Measurements from ENCODE around the gene PPCDC.

The PPCDC gene

DNA sequence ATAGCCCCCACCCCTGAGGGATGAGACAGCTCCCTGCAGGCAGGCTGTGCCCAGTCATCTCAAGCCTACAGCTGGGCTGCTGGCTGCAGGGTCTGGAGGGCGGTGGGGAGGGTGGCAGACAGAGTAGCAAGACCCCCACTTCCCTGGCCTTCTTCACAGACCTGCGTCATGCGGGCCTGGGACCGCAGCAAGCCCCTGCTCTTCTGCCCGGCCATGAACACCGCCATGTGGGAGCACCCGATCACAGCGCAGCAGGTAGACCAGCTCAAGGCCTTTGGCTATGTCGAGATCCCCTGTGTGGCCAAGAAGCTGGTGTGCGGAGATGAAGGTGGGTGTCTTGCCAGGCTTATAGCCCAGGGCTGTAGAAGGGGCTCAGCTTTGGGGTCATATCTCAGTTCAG lies 25.0 kb downstream of the PPCDC start:
- no peak for DNase-seq

DNA sequence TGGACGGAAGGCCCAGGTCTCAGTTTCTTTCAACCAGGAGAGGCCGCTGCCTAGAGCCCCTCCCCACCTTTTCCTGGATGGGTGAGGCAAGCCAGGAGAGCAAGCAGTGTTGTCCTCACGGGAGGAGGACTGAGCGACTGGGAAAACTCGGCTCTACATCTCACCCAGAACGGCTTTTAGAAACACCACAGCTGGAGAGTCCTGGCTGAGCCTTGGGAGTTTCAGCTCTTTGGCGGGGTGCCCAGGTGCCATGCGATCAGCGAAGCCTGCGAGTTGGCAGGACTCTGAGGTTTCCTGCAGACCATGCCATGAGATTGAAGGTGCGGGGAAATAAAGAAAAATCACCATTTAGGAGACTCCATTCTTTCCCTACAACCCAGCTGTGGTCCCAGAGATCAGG lies 26.0 kb downstream of the PPCDC start:
- no peak for DNase-seq

DNA sequence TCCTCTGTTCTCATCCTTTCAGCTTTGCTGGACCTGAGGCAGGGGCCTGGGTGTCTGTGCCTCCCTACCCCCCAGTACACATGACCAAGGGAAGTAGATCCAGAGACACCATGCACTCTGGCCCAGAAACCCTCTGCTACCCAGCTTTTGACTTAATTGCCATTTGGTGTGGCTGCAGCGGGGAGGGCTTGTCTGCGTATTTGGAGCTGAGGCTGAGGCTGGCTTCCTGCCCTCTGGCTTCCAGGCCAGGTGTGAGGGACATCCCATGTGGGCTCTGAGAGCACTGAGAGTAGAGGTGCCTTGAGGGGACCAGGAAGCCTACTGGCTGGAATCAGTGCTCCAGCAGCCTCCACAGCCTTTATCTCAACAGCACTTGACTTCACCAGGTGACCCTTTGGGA lies 26.9 kb downstream of the PPCDC start:
- DNase-seq: no peak

DNA sequence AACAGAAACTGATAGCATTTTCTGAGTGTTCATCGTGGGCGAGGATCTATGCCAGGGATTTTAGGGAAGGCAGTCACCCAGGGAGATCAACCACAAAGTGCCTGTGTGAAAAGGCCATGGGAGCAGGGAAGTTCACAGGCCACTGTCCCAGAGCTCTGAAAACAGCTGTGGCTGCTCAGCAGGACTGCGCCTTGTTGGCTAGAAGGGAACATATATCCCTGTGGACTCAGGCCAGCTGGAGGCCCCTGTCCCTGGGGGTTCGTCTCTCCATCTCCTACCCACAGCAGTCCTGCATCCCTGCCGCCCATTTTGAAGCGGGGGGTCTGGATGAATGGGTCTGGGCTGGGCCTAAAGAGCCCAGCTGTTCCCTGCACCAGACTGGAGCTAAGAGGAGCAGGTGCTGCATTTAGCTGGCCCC lies 27.8 kb downstream of the PPCDC start:
- DNase-seq: no peak

DNA sequence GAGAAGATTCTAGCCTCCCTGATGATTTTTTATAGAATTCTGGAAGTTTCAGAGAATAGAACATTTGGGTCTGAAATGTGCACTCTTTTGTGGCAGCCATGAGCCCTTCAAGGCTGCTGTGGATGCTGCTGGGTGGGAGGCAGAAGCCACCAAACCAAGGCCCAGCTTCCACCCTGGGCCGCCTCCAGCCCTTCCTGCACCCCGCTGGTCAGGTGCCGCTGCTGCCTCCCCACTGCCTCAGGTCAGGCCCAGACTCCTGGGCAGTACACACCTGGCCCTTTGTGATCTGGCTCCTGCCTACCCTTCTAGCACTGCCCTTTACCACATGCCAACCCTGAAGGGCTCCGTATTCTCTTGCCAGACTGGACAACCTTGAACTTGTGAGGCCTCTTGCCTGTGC lies 28.3 kb downstream of the PPCDC start:
- DNase-seq: no peak

DNA sequence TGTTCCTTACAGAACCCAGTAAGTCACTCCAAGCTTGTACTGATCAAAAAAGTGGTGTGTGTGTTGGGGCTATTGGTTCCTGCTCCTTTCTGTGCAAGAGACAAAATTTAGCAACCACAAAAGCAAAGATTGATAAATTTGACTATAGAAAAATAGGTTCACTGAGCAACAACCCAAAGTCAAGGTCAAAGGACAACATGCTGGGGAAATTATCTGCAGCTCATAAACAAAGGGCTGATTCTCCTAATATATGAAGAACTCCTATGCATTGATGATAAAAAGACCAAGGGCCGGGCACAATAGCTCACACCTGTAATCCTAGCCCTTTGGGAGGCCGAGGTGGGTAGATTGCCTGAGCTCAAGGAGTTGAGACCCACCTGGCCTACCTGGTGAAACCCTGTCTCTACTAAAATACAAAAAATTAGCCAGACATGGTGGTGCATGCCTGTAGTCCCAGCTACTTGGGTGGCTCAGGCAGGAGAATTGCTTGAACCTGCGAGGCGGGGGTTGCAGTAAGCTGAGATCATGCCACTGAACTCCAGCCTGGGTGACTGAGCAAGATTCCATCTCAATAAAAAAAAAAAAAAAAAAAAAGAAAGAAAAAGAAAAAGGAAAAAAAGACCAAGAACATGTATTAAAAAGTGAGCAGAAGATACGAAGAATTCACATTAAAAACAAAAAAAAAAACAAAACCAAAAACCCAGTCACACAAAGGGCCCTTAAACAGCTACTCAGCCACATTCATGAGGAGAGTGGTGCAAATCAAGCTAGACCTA lies 29.8 kb downstream of the PPCDC start:
- DNase-seq: no peak

DNA sequence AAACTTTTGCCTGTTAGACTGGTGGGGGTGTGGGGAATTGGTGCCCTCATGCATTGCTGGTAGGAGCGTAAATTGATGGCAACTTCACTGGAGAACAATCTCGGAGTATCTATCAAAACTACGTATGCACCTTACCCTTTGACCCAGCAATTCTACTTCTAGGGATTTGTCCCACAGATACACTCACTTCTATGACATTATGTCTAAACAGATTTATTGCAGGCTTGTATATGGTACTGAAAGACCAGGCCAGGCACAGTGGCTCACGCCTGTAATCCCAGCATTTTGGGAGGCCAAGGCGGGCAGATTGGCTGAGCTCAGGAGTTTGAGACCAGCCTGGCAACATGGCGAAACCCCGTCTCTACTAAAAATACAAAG lies 30.3 kb downstream of the PPCDC start:
- DNase-seq: no peak

DNA sequence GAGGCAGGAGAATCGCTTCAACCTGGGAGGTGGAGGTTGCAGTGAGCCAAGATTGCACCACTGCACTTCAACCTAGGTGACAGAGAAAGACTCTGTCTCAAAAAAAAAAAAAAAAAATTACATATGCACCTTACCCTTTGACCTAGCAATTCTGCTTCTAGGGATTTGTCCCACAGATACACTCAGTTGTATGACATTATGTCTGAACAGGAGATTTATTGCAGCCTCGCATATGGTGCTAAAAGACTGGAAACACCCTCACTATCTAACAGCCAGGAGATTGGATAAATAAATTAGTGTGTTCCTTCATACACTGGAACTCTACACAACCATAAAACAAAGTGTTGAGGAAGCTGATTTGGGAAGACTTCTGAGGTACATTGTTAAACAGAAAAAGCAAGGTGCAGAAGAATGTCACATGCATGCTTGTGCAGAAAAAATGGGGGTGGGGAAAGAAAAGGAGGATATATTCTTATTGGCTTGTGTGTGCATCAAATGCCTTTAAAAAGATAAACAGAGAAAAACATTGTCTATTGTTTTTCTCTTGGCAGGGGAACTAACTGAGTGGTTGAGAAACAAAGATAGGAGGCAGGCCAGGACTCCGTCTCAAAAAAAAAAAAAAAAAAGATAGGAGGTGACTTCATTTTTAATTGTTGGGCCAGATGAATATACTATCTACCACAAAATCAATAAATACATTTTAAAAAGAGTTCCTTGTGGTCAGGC lies 30.9 kb downstream of the PPCDC start:
- DNase-seq: no peak

DNA sequence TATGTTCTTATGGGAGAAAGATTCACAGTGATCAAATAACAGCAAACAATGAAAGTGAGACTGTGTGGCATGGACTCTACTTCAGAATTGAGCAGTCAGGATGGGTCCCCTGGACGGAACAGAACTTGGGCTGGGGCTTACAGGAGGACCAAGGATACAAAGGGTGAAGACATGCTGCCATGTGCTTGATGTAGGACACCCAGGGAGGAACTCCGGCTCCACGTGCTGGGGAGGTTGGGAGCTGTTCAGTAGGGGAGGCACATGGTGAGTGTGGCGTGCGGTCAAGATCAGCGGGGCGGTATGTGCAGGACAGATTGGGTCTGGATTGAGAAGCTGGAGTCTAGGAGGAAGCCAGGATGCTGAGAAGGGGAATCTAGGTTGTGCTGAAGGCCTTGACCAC lies 32.6 kb downstream of the PPCDC start:
- no peak for DNase-seq

DNA sequence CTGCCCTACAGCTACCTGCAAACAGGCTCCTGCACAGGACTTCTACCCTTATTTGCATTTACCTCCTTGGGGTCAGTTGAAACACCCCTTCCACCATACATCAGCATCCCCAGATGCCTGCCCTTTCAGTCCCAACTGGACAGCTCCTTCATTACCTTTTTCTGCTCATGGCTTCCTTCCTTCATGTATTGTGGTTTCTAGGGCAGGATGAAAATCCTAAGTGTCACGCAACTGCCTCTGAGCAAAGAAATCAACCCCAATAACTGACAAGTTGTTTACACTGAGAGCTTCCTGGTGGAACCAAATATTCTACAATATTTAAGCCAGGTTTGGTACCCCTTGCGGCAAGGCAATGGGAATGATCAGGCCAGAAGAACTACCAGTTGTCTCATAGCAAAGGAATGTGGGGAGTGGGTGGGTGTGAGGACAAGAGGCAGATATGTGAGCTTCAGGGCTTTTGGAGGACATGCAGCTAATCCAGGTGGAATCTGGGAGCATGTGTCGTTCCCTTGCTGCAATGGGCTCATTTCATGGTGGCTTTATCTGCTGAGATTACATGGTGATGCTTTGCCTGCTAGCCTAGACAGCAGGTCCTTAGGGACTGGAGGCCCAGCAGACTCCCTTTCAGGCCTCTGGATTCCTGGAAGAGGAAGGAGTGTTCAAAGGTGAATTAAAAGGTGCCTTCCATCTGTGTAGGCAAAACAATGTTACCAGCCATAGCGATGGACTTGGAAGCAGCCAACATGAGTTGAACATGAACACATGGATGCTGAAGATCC lies 34.9 kb downstream of the PPCDC start:
- DNase-seq: no peak

DNA sequence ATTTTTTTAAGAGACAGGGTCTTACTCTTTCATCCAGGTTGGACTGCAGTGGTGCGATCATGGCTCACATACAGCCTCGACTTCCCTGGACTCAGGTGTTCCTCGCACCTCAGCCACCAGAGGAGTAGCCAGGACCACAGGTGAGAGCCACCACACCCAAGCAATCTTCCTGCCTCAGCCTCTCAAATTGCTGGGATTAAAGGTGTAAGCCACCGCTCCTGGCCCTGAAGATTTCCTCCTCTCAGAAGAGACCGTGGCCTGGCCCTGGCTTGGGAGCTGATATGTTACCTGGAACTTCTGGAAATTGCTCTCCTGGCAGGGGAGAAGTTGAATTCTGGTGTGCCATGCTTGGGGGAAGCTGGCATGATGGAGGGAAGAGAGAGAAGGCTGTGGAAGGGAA lies 36.2 kb downstream of the PPCDC start:
- no peak for DNase-seq

DNA sequence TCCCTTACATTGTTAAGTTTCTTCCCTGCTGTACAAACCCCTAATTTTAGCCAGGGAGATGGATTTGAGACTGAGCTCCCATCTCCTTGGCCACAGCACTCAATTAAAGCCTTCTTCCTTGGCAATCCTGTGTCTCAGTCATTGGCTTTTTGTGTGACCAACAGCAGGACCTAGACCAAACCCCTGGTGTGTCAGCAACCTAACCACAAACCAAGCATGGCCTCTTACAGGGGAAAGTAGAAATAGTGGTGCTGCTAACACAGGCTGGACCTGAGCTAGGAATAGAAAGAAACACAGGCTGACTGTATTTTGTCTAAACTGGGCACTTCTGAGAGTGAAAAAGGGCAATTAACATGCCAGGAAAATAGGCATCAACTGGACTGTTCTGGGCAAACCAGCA lies 37.9 kb downstream of the PPCDC start:
- peak; percentile 5 for DNase-seq

DNA sequence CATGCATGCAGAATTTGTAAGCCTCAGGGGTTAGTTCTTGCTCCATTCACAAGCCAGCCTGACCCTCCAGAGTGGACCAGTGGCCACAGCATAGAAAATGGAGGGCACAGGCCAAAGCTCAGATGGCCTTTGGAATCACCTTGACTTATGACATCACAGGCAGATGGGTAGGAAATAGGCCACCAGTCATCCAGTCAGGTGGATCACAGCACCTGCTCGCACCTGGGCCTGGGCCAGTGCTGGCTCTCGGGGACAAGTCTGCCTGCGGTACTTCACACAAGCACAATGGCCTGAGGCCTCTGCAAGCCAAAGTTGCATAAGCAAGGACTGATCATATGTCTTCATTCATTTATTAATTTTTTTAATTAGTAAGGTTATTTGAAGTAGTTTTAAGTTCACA lies 39.3 kb downstream of the PPCDC start:
- no peak for DNase-seq

DNA sequence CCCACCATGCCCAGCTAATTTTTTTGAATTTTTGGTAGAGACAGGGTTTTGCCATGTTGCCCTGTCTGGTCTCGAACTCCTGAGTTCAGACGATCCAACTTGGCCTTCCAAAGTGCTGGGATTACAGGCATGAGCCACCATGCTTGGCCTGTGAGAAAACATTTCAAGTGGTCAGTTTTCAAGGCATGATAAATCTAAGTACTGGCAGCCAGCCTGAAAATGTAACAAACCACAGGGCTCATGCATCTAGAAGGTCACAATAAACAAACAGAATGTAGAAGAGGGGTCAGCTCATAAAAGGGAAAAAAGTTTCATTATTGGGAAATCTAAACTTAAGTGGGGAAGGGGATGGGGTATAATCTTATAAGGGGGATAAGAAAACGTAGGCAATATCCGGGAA lies 39.9 kb downstream of the PPCDC start:
- no peak for DNase-seq

DNA sequence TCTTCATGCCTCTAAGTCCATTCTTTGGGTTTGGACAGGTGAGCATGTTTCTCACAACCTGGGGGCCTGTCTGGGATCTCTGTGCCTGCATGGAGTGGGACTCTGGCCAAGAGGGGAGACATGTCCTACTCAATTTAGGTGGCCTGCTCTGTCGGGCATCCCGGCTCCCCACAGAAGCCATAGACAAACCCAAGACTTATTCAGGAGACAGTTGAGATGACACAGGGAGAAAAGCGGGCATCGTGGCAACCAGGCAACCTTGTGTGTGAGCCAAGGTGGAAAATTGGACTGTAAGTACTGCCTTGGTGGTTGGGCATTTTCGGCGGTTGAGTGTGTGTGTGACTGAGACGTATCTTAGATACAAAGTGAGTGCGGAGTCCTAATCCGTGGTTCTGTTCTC lies 40.5 kb downstream of the PPCDC start:
- DNase-seq: no peak

DNA sequence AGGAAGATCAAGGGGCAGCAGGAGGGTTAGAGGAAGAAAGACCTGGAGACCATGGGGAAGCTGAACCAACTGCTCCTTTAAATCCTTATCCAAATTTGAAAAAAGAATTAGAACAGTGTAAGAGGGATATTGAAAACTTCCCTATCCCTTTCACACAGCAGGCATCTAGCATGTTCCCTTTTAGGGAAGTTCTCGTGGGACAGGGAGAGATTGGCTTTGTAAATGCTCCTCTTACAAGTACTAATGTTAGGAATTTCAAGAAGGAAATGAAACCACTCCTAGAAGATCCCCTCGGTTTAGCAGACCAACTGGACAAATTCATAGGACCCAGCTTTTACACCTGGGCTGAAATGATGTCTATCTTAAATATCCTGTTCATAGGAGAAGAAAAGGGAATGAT lies 41.5 kb downstream of the PPCDC start:
- DNase-seq: no peak

DNA sequence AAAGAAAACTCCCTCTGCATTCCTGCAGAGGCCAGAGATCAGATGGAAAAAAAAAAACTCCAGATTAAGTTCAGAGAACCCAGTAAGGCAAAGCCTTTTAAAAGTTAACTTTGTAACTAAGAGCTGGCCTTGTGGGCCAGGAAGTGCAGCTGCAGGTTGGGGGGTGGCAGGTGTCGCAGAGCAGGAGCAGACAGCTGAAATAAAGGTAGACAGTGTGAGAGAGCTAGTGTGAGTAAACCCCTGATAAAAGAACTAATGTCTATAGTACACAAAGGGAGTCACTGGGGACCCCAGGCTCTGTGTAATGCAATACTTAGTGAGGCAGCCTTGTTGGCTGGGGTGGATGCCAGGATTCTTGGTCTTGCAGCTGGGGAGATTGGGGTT lies 42.1 kb downstream of the PPCDC start:
- no peak for DNase-seq

DNA sequence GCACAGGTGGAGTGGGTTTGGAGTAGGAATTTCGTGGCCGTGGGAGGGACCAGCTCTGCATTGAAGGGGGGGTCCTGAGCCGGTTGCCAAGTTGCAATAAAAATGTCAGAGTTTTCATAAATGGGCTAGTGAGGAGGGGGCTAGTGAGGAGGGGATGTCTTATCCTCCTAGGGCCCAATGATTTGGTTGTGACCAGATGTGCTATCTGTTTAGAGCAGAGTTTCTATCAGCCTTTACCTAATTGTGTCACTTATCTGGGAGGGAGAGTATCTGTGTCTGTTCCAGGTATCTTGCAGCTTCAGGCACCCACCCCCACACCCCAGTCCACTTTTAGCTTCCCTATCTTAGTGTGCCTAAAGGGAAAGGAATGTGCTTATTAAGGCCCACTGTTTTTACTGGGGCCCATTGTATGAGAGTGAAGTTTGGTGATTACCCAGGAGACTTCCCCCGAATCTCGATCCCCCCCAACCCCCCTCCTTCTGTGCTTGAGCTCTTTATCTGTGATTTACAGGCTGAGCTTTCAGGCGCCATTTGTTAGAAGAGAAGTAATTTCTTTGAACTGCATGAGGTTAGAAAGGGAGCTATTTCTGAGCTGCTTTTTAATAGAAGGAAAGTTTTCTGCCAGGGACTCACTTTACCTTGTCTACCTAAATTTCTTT lies 42.6 kb downstream of the PPCDC start:
- DNase-seq: no peak

DNA sequence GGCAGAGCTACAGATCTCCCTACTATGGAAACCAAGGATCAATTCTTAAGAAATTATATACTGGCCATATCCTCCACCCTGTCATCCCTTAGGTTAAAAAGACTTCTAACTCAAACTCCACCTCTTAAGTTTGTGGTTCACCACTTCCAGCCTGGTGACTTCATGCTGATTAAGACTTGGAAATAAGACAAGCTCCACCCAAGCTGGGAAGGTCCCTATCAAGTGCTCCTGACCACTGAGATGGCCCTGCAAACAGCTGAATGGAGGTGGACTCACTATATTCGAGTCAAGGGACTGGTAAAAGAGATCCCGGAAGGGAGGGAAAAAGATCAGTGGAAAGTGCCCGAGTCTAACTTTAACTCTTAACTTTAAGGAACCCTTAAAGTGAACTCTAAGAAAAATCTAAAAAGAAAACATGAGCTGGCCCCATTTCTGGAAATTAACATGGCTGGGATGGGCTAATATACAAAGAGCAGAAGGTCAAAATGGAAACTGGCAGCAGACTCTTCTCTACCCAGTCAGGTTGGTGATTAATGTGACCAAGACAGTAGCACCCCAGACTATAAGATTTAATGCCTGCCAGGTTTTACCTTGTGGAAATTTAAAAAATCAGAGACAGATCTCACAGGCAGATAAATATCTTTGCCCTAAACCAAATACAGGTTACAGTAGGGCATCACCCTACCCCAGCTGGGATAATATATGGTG lies 43.9 kb downstream of the PPCDC start:
- DNase-seq: no peak

DNA sequence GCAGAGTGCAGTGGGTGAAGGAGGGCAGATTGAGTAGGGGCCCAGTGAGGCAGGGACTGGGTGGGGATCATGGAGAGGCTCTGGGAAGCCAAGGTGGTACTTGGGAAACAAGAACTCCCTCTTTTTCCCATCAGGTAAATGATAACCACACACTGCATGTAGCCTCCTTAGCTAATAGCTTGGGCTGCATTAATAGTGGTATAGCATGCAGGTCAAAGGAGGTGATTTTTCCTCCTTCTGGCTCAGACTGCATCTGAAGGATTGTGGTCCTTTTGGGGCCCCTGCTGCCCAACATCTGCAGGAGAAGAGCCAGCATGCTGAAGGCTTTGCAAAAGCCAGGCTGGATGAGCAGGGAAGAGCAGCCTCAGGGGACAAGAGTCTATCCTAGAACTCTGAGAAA lies 45.4 kb downstream of the PPCDC start:
- no peak for DNase-seq

DNA sequence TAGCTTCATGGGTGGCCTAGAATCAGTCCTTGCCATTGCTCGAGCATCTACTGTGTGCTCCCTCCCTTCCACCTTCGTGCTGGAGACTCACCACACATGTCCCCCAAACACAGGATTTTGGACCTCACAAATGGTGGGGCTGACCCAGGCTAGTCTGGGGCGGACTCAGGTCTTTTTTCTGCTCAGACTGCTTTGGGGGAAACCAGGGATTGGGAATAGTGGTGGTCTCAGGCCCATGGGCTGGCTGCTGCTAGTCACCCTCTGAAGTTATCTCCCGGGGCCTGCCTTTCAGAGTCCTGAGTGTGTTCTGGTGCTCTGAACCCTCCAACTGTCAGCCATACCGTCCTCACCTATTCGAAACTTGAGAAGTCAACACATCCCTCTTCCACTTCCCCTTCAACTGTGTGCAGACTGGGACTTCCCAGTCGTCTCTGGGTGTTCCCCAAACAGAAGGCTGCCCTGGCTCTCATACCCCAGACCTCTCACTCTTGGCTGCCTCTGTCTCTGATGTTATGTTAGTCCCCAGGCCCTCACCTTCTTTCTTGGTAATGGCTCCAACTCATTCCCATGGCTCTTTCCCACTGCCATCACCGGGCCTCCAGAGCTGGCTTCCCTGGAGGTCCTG lies 46.0 kb downstream of the PPCDC start:
- no peak for DNase-seq

DNA sequence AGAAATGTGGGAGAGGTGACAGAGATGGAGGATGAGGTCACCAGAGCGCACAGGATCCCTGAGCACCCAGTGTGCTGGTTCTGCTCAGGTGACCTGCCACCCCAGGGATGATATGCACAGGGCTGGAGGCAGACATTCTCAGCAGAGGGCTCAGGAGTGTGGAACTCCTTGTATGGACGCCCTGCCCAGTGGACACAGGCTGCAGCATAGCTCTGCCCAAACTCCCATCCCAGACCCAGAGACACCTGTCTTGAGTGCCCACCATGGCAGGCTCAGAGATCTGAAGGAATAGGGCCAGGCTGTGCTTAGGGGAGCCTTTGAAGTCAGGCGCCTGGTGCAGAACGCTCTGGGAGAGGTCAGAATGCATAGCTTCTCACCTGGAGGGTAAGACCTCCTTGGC lies 47.3 kb downstream of the PPCDC start:
- DNase-seq: no peak
